Measurements from ENCODE around the gene CCDC158.

DNA sequence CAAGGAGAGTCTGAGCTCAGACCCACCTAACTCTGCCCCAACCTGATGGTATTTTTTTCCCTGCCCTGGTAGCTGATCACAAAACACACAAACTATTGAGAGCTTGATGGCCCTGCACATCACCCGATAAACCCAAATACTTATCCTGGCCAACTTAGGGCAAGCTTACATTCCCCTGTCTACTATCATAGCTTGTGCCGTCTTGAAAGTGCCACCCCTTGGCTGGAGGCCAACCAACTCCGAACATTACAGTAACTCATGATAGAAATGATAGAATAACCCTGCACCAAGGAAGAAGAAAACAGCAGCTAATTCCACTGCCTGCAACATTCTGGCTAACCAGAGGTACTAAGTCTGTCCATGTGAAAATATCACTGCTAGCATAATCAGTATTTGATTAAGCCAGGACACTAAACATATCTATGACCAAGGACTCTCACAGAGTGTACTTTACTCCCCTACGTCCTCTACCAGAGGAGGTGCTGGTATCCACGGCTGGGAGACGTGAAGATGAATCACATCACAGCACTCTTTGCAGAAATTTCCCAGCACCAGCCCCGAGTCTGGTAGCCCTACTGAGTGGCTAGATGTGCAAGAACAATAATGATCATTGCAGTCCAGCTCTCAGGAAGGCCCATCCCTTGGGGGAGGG, 105.5 kb downstream of the CCDC158 start:
- no peak for TF ChIP-seq CTCF (IDR thresholded peaks at IDR 0.05)
- TF ChIP-seq POLR2A (IDR thresholded peaks at IDR 0.05), result no peak
- TF ChIP-seq EP300 (IDR thresholded peaks at IDR 0.05), result no peak

Measured in ovary (tissue), 3 donors.